AG09319 (cell line): ENCODE data around the gene GAREM1.

ENCODE experiments used
- DNase-seq: peaks from one replicate; pipeline ENCODE4 v3.0.0-alpha.2; 2010; ENCODE audit warnings: low read depth; ENCODE audit errors: extremely low read depth
- TF ChIP-seq, protein P1 (sequence below): IDR thresholded peaks from 2 replicates; pipeline ENCODE4 v1.5.1; 2011; ENCODE audit warnings: low read depth, mild to moderate bottlenecking, inconsistent platforms, low read length, moderate library complexity

Gene GAREM1

DNA sequence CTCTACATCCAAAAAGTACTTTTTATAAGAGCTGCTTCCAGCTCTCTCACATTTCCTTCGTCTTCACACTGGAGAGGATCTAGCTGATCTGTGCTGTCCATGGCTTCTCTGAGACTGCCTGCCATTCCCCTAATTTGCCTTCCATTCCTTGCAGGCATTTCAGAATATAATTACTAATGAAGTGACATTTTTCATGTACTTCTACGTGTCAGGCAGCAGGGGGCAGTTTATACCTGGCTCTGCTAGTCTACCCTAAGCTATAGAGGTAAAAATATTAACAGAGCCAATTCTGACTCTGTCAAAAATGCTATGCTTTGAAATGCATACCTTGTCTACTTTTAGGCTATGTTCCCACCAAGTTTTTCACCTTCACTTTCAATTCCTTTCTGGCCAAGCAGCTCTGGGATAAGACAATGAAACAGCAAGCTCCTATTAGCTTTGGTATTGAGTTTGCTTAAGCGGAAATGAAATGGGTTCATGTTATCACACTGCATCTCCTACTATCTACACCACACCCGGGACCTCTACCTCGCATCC is 198.9 kb downstream of the GAREM1 start:
- TF ChIP-seq, protein P1, sequence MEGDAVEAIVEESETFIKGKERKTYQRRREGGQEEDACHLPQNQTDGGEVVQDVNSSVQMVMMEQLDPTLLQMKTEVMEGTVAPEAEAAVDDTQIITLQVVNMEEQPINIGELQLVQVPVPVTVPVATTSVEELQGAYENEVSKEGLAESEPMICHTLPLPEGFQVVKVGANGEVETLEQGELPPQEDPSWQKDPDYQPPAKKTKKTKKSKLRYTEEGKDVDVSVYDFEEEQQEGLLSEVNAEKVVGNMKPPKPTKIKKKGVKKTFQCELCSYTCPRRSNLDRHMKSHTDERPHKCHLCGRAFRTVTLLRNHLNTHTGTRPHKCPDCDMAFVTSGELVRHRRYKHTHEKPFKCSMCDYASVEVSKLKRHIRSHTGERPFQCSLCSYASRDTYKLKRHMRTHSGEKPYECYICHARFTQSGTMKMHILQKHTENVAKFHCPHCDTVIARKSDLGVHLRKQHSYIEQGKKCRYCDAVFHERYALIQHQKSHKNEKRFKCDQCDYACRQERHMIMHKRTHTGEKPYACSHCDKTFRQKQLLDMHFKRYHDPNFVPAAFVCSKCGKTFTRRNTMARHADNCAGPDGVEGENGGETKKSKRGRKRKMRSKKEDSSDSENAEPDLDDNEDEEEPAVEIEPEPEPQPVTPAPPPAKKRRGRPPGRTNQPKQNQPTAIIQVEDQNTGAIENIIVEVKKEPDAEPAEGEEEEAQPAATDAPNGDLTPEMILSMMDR, result peak; percentile 70
- DNase-seq, result peak; percentile 8

DNA sequence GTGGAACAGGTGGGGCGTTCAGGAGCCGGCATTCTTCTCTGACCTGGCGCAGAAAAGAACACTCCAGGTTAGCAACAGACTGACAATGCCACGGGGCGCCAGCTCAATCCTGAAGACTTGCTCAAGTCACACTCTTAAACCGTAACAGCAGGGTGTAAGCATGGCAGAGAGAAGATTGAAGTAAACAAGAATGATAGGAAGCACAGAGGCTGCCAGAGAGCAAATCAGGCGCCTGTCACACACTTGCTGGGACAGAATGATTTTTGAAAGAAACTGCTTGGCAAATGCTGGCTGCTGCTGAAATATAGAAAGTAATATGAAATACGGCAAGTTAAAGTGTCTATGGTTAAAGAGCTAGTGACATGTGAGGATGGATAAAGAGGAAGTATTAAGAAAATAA is 200.3 kb downstream of the GAREM1 start:
- TF ChIP-seq, protein P1, result no peak
- no peak for DNase-seq

DNA sequence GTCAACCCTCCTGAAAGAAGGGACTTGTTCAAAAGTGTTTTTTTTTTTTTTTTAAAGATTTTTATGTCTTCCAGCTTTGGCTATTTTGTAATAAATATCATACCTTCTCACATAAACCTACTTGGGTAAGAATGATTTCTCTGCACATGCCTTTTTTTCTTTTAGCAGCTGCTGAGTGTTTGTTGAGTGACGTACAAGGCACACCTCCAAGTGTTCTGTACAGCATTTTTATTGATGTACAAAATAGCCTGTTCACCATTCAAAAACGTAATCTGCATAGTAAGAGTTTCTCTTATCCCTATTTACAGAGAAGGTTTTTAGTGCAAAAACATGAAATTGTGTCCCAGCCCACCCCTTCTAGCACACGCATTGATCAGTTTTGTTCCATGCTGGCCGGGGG is 203.2 kb downstream of the GAREM1 start:
- TF ChIP-seq, protein P1, result no peak
- no peak for DNase-seq

DNA sequence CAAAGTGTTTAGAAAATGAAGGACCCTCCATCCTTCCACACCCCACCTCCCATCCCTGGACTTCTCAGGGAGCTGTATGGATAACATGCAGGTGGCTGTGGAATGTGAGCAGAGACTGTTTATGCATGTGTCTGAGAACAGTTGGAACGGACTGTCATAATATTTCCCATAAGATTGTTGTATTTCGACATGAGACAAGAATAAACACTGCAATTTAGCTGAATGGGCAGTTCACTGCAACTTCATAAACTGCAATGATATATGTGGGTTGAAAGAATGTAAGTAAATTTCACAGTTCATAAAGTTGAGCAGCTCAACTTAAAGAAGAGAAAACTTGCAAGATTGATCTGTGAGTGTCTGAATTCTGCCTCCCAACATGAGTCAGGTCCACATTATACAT is 206.3 kb downstream of the GAREM1 start:
- TF ChIP-seq, protein P1, result no peak
- no peak for DNase-seq

DNA sequence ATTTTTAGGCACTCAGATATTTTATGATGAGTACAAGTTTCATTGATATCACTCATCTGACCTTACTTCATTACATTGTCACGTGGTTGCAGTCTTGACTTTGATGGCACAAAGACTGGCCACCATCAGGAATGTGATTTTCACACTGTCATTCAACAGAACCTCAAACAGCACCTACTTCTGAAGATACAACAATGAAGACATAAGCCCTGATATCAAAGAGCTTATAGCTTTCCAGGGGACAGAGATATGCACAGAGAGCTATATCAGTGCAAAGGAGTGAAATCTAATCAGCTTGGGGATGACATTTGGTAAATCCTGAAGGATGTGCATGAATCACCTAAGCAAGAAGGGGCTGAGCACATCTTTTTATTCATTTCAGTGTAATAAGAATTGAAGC is 208.6 kb downstream of the GAREM1 start:
- DNase-seq, result no peak
- TF ChIP-seq, protein P1, result no peak

DNA sequence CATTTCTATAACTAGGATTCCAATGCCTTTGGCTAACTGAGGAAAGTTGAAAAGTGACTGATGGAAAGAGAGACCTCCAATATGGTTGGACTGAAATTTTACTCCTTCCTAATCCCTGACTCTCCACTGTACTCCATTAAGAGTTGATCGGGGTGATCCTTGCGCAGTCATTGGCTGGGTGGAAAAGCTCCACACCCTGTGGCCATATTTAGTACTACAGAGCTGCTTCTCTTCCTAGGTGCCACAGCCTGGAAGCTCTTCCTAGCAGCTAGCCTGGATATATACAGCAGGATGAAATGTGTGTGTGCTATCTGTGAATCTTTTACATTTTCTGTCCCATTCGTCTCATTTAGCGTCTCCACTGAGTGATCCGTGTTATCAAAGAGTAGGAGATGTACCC is 209.7 kb downstream of the GAREM1 start:
- no peak for DNase-seq
- TF ChIP-seq, protein P1, result no peak

DNA sequence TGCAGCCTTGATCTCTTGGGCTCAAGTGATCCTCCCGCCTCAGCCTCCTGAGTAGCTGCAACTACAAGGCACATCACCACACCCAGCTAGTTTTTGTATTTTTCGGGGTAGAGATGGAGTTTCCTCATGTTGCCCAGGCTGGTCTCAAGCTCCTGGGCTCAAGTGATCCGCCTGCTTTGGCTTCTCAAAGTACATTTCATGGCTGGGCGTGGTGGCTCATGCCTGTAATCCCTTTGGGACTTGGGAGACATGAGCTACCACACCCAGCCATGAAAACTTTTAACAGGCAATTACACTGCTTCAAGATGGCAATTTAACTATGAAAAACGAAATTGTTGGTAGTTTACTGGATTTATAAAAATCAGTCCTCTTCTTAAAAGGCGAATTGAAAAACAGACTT is 211.1 kb downstream of the GAREM1 start:
- no peak for DNase-seq
- TF ChIP-seq, protein P1, result no peak
